HG02759 (cell line): Measurements from ENCODE around the gene ZBTB16.

Experiments used
- ATAC-seq: cut with Tn5 transposase; IDR thresholded peaks from one replicate; pipeline ENCODE4 v1.9.1; 2021; ENCODE audit warnings: mild to moderate bottlenecking, moderate library complexity; ENCODE audit not compliant: unreplicated experiment

ZBTB16 gene

GRCh38 chr11:114059278-114059983 is at the start of gene ZBTB16:
ZBTB16 (plus strand) TSS chr11:114059711; CDS start chr11:114063301, 3,590 bp downstream.
- no peak for ATAC-seq

- ATAC-seq, result no peak
Observed at GRCh38 chr11:114010931-114011330, 48.6 kb upstream of the ZBTB16 start.

- ATAC-seq, result no peak
Observed at GRCh38 chr11:114011443-114011842, 48.1 kb upstream of the ZBTB16 start.

- ATAC-seq, result no peak
Observed at GRCh38 chr11:114015117-114015516, 44.4 kb upstream of the ZBTB16 start.

GRCh38 chr11:114016986-114017385 is 42.5 kb upstream of the ZBTB16 start:
- no peak for ATAC-seq

GRCh38 chr11:114017723-114018122 is 41.8 kb upstream of the ZBTB16 start:
- no peak for ATAC-seq

- no peak for ATAC-seq
Observed at GRCh38 chr11:114019046-114019445, 40.5 kb upstream of the ZBTB16 start.

- ATAC-seq, result no peak
Observed at GRCh38 chr11:114019574-114019973, 39.9 kb upstream of the ZBTB16 start.

- ATAC-seq, result no peak
Observed at GRCh38 chr11:114025329-114025907, 34.1 kb upstream of the ZBTB16 start.

- no peak for ATAC-seq
Observed at GRCh38 chr11:114026355-114026754, 33.2 kb upstream of the ZBTB16 start.

- no peak for ATAC-seq
Observed at GRCh38 chr11:114027391-114027790, 32.1 kb upstream of the ZBTB16 start.

GRCh38 chr11:114027926-114028325 is 31.6 kb upstream of the ZBTB16 start:
- ATAC-seq, result no peak

- no peak for ATAC-seq
Observed at GRCh38 chr11:114031246-114031966, 28.1 kb upstream of the ZBTB16 start.

- ATAC-seq, result no peak
Observed at GRCh38 chr11:114031967-114032320, 27.6 kb upstream of the ZBTB16 start.

GRCh38 chr11:114033066-114033465 is 26.4 kb upstream of the ZBTB16 start:
- ATAC-seq, result no peak

- no peak for ATAC-seq
Observed at GRCh38 chr11:114033572-114033971, 25.9 kb upstream of the ZBTB16 start.

- no peak for ATAC-seq
Observed at GRCh38 chr11:114034956-114035355, 24.6 kb upstream of the ZBTB16 start.

GRCh38 chr11:114036147-114036811 is 23.2 kb upstream of the ZBTB16 start:
- ATAC-seq, result no peak

GRCh38 chr11:114036958-114037357 is 22.6 kb upstream of the ZBTB16 start:
- no peak for ATAC-seq

- no peak for ATAC-seq
Observed at GRCh38 chr11:114039551-114039950, 20.0 kb upstream of the ZBTB16 start.

GRCh38 chr11:114040706-114041211 is 18.8 kb upstream of the ZBTB16 start:
- ATAC-seq, result no peak
